H1 (cell line): ENCODE results near the gene PDZRN3. TPM values are rescaled to one million over a fixed set of nuclear protein-coding genes. Genes with fewer than 3 reads are reported as not detected.

Source experiments
- polyA plus RNA-seq, 7 experiments: library from polyadenylated mRNA; depleted of rRNA in 3 of 7; stranded (reverse) in 5 of 7; unstranded in 2 of 7; fragments of >200 nt in 5 of 7; fragments of 200-250 nt in 2 of 7; gene quantifications; 1 replicate in 5 of 7; 2 replicates in 1 of 7; 4 replicates in 1 of 7; pipeline versions ENCODE4 v1.2.1 to v1.2.3, GENCODE V29; 2011 to 2013; ENCODE audit warnings: missing spikeins in 2 of 7, mixed read lengths in 2 of 7
- total RNA-seq: library from RNA; stranded (reverse); fragmentation: NEBNext Ultra II Directional; extraction: Animal tissue kit (Norgen Biotek cat#: 25700); gene quantifications from 2 replicates; pipeline ENCODE4 v1.2.1, GENCODE V29; 2021
- TF ChIP-seq, protein P1 (sequence below): IDR thresholded peaks from 2 replicates; pipeline ENCODE4 v1.6.1; 2011; ENCODE audit warnings: low read length, improper control_type of control experiment

Gene PDZRN3
- total and polyA plus RNA-seq, 2 of the 8 experiments (the other 6 are each of a cell fraction or from before 2014, with no cell fraction given): 4.2 to 20.5 TPM

DNA sequence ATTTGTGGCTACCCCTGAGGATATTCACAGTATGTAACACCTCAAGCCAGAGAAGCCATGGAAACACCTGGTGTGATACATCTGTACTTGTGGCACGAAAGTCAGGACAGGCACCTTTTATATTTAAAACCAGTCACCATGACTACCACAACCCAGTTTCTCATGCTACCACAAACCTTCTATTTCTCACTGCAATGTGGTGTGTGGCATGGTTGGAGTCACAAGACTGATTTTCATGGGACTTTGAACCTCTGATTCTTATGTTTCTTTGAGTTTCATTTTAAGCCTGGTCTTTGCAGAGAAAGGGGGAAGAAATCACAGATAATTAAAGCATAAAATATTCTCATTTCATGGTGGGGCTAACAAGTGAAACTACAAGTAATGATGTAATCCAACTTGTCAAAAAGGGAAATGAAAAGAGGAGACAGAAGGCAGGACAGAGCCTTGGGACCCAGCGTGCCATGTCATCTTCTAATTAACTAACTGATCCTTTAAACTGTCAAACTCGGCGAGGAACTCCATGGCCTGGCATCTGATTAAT, 175.9 kb downstream of the PDZRN3 start (continued):
- TF ChIP-seq, protein P1, sequence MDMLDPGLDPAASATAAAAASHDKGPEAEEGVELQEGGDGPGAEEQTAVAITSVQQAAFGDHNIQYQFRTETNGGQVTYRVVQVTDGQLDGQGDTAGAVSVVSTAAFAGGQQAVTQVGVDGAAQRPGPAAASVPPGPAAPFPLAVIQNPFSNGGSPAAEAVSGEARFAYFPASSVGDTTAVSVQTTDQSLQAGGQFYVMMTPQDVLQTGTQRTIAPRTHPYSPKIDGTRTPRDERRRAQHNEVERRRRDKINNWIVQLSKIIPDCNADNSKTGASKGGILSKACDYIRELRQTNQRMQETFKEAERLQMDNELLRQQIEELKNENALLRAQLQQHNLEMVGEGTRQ: no peak
